Measurements from ENCODE around the gene FRK. TPM values are rescaled to one million over a fixed set of nuclear protein-coding genes. Genes with fewer than 3 reads are reported as not detected.

Gene FRK
- total RNA-seq, 1 donor from 2014 or later: 8.1 TPM

DNA sequence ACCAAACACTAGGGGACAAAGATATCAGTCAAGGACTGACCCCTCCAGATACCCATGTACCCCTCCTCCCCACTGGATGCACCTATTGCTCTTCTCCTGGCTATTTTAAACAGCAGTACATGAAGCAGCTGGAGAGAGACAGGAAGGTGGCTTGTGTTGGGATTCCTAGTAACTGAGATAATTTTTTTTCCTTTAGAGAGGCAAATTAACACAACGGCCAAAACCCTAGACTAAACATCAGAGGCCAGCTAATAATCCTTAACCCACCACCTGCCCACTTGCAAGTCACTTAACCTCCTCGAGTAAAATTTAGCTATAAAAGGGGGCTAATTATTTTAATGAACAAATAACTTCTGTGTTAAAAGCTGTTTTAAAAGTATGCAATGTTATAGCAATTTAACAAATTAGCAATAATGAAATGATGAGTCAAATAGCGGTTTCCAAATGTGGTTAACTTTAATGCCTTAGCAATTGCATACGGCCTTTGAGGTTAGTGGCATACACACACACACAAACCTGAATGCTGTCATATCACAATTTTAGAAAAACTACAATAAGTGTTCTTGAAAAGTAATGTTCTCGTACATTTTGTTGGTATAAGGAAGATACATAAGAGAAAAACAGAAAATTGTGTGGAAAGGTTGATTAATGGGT is 151.7 kb downstream of the FRK start:
- no peak overlapping the region for H3K4me3 ChIP-seq (ENCODE audit: low read depth, low read length)
- no peak for DNase-seq (ENCODE audit: low read depth)
- TF ChIP-seq, protein P1, sequence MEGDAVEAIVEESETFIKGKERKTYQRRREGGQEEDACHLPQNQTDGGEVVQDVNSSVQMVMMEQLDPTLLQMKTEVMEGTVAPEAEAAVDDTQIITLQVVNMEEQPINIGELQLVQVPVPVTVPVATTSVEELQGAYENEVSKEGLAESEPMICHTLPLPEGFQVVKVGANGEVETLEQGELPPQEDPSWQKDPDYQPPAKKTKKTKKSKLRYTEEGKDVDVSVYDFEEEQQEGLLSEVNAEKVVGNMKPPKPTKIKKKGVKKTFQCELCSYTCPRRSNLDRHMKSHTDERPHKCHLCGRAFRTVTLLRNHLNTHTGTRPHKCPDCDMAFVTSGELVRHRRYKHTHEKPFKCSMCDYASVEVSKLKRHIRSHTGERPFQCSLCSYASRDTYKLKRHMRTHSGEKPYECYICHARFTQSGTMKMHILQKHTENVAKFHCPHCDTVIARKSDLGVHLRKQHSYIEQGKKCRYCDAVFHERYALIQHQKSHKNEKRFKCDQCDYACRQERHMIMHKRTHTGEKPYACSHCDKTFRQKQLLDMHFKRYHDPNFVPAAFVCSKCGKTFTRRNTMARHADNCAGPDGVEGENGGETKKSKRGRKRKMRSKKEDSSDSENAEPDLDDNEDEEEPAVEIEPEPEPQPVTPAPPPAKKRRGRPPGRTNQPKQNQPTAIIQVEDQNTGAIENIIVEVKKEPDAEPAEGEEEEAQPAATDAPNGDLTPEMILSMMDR (conservative IDR thresholded peaks at IDR 0.05; ENCODE audit: low read depth, low read length): no peak

DNA sequence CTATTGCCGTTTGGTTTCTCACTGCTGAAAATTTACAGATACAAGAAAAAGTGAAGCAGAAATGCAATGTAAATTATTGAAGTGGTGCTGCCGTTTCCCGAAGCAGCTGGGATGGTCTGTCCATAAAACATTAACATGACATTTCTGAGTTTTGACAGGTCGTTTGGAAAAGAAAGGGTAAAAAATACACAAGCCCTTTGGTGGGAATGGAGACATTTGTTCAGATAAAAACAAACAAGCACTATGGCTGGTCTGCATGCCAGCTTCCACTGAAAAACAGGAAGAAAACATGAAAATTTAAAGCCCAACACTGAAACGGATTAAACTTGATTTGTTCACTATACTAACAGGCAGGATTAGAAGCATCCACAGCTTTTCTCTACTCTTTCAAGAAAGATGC is 155.2 kb downstream of the FRK start:
- TF ChIP-seq, protein P1 (conservative IDR thresholded peaks at IDR 0.05; ENCODE audit: low read depth, low read length): no peak
- DNase-seq (ENCODE audit: low read depth): no peak
- H3K4me3 ChIP-seq (ENCODE audit: low read depth, low read length): no peak overlapping the region

DNA sequence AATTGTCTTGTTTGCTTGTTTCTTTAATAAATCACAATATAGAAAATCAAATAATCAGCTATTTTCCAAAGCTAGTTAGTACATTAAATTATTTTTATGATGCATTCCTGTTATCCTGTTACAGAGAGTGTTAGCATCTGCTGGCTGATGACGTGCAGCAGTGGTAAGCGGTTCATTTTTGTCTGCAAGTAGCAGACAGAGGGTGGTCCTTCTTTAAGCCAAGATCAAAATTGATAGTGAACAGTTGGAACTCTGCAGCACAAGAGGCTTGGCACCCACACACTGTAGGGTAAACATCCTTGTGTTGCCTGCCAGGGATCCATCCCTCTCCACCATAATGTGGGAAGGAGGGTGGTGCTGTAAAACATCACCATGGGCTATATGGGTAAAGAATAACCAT is 158.3 kb downstream of the FRK start:
- no peak for DNase-seq (ENCODE audit: low read depth)
- TF ChIP-seq, protein P1 (conservative IDR thresholded peaks at IDR 0.05; ENCODE audit: low read depth, low read length): no peak

DNA sequence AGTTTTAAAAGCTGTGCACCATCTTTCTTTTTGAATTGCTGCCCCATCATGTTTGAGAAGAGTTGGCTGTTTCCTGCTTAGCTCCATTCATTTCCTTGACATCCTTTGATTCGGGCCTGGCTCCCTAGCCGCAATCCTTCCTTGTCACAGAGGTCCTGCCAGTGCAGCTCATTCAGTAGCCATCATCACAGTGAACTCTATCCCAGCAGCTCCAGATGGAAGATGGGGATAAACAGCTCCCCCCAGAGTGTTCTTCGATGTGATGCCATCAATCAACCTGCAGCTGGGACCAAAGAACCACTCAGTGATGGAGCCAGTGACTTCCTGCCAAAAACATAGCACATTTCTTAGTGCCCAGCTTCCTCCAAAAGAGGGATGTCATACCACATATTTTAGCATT is 158.8 kb downstream of the FRK start:
- TF ChIP-seq, protein P1 (conservative IDR thresholded peaks at IDR 0.05; ENCODE audit: low read depth, low read length): no peak
- no peak overlapping the region for H3K4me3 ChIP-seq (ENCODE audit: low read depth, low read length)
- DNase-seq (ENCODE audit: low read depth): no peak

More for the DNA sequence above, 158.3 kb downstream of the FRK start:
- no peak overlapping the region for H3K4me3 ChIP-seq (ENCODE audit: low read depth, low read length)

DNA sequence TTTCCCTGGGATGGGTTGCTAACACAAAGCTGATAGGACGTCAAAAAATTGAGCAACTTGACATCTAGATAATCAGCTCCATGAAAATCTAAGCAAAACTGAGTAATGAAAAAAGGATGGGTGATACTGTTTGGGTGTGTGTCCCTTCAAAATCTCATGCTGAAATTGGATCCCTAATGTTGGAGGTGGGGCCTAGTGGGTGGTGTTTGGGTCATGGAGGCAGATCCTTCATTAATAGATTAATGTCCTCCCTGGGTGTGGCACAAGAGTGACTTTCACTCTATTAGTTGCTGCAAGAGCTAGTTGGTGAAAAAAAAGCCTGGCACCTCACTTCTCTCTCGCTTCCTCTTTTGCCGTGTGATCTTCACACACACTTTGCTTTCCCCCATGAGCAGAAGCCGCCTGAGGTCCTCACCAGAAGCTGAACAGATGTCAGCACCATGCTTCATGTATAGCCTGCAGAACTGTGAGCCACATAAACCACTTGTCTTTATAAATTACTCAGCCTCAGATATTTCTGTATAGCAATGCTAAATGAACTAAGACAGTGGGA is 160.9 kb downstream of the FRK start:
- H3K4me3 ChIP-seq (ENCODE audit: low read depth, low read length): no peak overlapping the region
- DNase-seq (ENCODE audit: low read depth): no peak
- TF ChIP-seq, protein P1 (conservative IDR thresholded peaks at IDR 0.05; ENCODE audit: low read depth, low read length): no peak

DNA sequence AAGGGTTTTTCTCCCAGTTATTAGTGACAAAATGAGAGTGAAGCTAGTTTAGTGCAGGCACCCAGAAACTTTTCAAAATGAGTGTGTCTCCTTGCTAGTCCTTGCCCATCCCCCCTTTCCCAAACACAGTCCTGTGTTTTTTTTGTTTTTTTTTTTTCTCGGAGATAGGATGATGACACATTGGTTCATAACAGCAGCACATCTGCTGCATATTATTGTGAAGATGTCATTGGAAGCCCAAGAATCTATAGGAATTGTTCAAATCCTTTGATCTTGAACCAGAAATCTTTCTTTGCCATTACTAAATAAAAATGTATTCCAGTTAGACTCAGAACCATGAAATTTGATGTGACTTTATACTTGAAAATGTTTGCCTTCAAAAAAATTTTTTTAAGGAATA is 162.4 kb downstream of the FRK start:
- no peak overlapping the region for H3K4me3 ChIP-seq (ENCODE audit: low read depth, low read length)
- DNase-seq (ENCODE audit: low read depth): no peak
- TF ChIP-seq, protein P1 (conservative IDR thresholded peaks at IDR 0.05; ENCODE audit: low read depth, low read length): no peak
